Prostate gland (tissue), 2 donors: Measurements from ENCODE around the gene TLE2.
A peak's percentile ranks its signal among the peaks of the same experiment; 100 is the strongest.

ENCODE experiments used
- CTCF ChIP-seq, 4 experiments: fragments of 200-600 bp in 2 of 4; fragments of 450-650 bp in 2 of 4; sonication (generic) in 2 of 4; IDR thresholded peaks; 1 replicate in 3 of 4; 2 replicates in 1 of 4; pipeline ENCODE4 v1.5.1; 2016 to 2019; ENCODE audit warnings: antibody characterized with exemption in 4 of 4, mild to moderate bottlenecking in 2 of 4, moderate library complexity in 2 of 4
- POLR2A ChIP-seq: fragments of 450-650 bp; IDR thresholded peaks from one replicate; pipeline ENCODE4 v1.6.1; 2016; ENCODE audit warnings: antibody characterized with exemption, mild to moderate bottlenecking
- POLR2AphosphoS5 ChIP-seq: sonication (generic); formaldehyde crosslinking; IDR thresholded peaks from one replicate; pipeline ENCODE4 v1.6.1; 2017; ENCODE audit warnings: antibody characterized with exemption

- TF ChIP-seq CTCF (IDR thresholded peaks at IDR 0.05): no peak
- no peak for TF ChIP-seq POLR2A
- peak; percentile 89 for TF ChIP-seq POLR2AphosphoS5
Observed at GRCh38 chr19:2982983-2983350, 46.1 kb downstream of the TLE2 start.
